ENCODE results near the gene VPS11.
"Not testable (repeated sequence)": the region's sequence is repeated elsewhere in the genome, so short reads cannot be mapped to it uniquely, and the experiment has no call there.

Gene VPS11

DNA sequence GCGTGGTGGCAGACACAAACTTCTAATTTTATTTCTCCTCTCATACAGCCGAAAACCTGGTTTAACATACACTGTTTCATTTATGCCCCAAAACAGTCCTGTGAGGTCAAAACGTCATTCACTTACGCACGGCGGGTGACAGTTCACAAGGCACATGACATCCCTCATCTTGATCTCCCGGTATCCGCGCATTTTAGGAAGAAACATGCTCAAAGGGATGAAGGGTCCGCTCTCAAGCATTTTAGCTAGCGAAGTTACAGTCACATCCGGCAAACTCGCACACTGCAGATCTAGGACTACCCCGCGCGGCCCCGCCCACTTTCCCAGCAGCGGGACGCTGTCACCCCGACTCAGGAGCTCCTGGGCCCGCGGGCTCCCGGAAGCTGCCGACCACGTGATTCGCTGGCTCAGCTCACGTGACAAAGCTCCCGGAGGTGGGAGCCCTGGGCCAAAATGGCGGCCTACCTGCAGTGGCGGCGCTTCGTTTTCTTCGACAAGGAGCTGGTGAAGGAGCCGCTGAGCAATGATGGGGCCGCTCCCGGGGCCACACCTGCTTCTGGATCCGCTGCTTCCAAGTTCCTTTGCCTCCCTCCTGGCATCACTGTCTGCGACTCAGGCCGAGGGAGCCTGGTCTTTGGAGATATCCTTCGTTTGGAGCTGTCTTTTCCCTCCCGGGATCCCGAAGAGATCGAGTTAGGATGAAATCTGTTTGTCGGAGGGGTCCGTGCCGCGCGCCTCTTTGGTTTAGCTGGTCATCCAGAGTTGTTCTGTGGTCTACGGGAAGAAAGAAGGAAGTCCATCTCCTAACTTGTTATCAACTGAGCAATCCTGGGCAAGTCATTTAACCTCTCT lies at the start of gene VPS11:
Gene VPS11 (plus strand): TSS at position 448 of the 852 bp plus-strand sequence. CDS start 6 bp downstream, at position 454.
- peak; percentile 57 for DNase-seq

DNA sequence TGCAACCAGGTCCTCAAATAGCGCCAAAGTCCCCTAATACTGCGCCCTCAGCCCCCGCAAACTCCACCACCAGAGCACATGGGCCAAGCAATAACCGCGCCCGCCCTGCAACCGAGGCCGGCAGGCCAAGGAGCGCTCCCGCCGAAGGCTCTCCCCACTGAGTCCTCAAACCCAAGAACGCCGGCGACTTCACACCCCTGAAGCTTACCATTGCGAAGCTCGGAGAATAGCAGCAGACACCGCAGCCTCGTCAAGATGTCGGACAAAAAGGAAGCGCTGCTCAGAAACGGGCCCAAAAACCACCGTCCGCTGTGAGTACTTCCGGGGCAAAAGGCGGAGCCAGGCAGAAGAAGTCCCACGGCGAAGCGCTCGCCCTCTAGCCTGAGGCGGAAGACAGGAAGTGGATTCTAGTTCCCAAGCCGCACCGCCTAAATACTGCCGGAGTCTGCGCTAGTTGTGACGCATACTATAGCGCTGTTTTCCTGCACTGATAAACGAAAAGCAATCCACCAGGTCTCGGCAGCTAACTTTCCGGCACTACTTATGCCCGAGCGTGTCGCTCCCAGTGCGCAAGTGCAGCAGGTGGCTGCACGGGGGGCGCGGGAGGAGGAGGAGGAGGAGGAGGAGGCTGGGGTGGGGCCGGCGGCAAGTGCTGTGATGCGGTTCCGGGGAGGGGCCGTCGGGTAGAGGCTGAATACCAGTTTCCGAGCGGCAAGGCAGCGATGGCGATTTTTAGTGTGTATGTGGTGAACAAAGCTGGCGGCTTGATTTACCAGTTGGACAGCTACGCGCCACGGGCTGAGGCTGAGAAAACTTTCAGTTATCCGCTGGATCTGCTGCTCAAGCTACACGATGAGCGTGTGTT lies 49.3 kb upstream of the VPS11 start, which contains the start of the genes RPS25 and TRAPPC4:
Gene RPS25 (minus strand): TSS at position 270 of the 865 bp plus-strand sequence. CDS start 59 bp downstream, at position 211.
Gene TRAPPC4 (plus strand): TSS at position 693 of the 865 bp plus-strand sequence. CDS start 30 bp downstream, at position 723.
- no peak for DNase-seq

DNA sequence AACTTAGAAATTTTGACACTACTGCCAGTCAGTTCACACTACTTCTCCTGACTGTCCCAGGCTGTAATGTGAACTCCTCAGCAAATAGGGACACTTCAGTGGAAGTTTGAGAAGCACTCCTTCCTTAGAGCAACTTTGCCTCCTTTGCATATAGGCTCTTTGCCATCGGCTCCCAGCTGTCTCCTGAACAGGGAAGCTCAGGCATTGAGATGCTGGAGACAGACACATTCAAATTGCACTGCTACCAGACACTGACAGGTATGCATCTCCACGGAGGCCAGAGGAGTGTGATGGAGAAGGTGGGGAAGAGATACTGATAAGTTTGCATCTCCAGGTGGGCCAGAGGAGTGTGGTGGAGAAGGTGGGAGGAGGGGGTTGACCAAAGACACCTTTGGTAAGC lies 47.6 kb upstream of the VPS11 start:
- DNase-seq: no peak

DNA sequence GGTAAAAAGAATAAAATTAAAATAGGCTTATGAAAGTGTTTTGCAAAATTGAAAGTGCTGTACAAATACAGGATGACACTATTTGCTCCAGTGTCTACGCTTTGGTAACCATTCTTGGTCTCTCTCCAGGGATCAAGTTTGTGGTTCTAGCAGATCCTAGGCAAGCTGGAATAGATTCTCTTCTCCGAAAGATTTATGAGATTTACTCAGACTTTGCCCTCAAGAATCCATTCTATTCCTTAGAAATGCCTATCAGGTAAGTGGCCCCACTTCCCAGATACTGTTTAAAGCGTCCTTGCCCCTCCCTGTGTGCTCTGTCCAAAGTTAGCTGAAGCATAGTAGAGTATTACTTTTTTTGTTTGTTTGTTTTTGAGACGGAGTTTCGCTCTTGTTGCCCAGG lies 46.0 kb upstream of the VPS11 start:
- DNase-seq: no peak

DNA sequence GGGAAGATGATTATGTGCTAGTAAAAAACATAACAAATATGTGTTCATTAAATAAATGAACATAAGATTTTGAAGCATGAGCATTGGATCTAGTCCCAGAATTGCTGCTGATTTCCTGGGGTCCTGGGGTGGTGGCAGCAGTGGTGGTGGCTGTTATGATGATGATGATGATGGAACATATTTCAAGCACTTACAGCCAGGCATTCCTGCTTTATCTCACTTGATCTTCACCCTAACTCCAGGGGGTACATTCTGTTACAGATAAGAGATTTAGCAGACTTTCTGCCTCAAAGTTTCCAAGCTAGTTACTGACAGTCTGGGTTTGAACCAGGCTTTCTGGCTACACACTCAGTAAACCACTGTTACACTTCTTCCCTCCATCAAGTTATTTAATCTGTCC lies 43.9 kb upstream of the VPS11 start:
- DNase-seq: no peak

DNA sequence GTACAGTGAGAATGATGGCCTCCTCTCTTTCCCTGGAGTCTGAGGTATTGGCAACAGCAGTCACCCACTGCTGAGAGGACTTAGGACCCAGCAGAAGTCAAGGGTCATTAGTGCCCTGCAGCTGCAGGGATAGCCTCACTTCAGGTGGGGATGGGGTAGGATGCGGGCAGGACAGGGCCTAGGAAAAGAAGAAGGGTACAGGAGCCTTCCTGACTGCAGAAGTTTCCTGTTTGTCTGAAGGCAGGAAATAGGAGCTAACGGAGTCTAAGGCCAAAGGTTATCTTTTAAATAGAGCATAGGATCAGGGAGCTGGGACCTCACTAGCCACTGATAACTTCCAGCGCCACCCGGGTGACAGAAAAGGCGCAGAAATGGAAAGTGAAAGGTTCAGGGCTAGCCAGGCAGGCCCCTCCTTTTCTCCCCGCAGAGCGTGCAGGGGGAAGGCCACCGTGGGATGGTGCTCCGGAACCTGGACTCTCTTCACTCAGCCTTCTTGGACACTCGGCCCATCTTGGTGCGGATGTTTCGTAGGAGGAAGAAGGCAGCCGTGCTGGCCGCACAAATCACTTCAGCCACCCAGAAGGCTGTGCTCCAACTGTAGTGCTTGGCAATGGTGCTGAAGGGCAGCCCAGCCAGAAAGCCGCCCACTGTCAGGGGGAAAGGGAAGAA lies 43.1 kb upstream of the VPS11 start:
- DNase-seq: no peak

DNA sequence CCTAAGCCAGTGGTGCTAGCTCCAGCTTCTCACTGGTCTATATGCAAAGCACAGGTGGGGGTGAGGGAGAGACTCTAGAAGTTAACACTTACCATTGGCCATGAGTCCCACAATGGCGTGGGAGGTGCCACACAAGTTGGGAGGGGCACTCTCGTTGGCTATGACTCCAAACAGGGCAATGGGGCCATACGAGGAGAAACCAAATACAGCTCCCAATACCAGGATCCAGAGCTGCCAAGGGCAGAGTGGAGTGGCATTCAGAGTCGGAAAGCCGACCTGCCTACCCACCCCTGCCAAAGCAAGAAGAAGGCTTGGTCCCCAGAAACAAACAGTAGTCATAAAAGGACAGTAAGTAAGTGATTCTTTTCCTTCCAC lies 42.5 kb upstream of the VPS11 start:
- no peak for DNase-seq

DNA sequence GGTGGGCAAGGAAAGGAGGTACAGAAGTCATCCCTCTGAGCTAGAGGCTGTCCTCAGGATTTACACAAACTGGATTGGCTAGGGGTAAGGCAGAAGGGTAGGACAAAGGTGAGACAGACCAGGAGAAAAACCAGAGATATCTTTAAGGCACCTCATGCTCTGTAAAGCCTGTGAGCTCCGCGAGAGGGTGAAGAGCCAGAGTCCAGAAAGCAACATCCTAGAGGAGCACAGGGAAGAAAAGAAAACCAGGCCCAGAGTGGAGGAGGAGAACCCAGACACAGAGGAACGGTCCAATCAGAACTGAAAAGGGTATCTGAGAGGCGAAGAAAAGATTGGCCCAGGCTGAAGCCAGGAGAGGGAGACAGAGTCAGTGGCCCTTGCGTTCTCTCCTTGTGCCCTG lies 42.1 kb upstream of the VPS11 start:
- no peak for DNase-seq

DNA sequence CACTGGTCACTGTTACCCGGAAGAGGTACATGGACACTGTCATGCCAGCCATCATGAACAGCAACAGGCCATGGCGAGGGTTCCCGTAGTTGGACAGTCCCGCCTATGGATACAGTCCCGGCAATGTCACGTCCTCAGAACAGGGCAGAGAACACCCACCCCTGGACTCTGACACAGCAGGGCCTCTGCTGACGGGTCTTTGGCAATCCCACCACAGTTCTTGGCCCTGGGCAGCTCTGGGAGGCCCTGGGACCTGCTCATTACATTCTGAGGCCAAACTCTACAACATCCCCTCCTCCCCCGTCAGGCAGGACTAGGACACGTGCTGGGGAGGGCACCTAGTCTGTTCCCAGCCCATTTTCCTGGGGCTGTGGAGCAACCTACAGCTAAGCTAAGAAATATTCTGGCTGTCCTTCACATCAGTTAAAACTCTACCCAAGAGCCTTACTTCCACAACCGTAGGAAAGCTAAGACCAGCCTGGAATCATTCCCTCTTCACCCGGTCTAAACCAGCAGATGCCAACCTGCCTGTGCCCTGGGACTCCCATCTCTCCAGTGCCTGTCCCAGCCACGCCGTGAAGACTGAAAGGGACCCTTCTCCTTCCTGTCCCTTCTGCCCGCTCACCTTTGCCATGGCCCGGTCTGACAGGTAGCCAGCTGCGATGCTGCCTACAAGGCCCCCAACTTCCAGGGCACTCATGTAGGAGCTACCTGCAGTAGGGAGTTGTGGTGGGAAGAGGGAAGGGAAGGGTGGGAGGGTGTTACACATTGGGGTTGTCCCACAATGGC lies 41.4 kb upstream of the VPS11 start:
- no peak for DNase-seq

DNA sequence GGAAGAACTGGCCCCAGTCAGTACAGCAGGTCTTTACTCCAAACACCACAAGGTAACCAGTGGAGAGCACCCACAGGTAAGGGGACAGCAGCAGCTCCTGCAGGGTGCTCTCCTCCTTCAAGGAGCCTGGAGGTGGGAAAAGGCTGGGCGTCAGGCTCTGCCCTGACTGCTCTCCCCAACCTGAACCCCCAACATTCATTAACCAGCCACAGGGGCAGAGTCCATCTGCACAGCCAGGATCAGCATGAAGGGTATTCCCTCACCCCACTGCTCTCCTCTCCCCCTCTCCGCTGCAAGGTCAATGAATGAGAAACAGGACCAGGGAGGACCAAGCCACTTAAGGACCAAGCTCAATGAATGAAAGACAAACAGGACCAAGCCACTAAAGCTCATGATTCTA lies 40.6 kb upstream of the VPS11 start:
- DNase-seq: no peak

DNA sequence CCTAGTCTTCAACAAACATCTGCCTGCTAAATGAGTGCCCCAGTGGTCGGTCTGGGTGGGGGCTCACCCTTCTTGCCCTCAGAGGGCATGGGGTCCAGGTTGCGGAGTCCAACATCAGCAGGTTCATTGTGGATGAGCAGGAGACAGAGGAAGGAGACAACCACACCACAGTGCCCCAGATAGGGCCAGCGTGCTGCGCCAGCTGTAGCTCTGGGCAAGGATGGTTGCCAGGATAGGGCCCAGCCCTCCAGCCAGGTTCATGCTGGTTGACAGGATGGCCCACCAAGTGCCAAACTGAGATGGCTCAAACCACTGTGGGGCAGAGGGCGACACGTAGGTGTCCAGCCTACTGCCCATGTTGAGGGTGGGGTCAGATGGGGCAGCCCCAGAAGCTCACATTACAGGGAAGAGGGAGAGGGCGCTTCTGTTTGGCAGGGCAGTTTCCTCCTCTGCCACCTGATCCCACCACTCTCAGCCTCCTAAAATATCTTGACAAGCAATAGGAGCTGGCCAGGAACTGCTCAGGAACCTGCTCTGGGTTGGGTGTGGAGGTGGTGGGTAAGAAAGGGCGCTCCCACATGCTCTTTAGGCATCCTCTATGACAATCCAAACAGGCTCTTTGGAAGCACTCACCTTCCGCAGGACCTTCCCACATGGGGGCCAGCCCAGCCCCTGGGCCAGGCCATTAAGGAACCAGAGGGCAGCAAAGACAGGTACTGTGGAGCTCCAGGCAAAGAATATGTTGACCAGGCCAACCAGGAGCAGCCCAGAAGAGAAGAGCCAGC lies 39.9 kb upstream of the VPS11 start:
- DNase-seq: no peak

DNA sequence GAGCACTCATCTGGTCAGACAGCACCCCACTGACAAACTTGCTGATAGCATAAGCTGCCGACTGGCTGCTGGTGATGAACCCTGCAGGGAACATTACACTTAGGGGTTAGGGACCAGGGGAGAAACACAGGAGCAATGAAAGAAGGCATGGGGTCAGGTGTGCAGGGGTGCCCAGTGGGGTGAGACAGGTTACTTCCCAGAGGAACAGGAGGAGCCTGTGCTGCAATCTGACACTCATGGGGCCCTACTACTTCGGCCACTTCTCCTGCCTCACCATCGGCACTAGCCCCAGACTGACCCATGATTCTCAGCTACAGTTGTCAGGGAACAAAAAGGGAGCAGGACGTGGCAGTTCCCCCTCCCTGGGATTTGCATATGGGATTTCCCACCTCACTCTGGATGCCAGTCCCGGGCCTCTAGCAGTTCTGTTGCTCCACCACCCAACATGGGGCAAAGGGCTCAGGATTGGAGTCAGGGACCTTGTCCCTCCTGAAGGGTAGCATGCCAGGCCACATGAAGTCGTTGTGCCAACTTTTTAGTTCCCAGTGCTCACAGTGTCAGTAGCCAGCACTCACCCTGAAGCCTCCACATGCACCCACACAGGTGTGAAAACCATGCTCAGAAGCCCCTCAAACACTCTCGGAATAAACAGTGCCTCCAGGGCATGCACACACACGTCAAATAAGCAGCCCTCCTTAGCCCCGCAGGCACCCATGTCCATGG lies 39.1 kb upstream of the VPS11 start:
- no peak for DNase-seq

DNA sequence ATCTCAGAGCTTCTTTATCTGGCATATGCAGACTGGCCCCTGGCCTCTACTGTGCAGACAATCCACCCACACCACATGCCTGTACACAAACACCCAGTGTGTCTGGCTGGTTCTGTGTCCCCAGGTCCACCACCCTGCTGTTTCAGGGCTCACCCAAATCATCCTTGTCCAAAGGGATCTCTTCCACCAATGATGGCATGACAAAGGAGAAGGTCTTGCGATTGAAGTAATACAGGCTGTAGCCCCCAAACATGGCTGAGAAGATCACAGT lies 38.6 kb upstream of the VPS11 start:
- no peak for DNase-seq

DNA sequence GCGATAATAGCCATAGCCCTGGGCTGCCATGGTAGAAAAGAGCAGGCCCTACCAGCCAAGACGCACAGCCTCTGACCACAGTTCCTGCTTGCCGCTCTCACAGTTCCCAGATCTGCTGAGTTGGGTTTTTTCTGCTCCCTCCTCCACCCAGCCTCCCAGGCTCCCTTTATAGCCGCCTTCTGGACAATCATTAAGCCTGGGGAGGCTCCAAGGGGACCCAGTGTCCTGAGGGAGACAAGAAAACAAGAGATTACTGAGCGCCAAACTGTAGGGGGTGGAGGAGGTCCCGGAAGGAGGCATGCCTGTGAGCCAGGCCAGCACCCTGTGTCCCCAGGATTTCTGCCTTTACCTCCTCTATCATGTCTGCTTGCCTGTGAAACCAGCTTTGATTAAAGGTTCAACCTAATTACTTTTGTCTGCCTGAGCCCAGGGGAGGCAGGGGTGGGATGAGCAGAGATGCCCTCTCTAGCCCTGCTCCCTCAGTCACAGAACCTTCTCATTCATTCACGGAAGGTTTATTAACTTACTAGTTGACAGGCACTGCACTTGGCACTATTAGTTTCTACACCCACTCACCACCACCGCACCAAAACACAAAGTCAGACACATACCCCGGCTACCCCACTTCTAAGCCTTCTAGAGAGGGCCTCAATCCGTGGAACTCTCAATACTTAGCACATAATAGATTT lies 38.1 kb upstream of the VPS11 start:
- DNase-seq: no peak

DNA sequence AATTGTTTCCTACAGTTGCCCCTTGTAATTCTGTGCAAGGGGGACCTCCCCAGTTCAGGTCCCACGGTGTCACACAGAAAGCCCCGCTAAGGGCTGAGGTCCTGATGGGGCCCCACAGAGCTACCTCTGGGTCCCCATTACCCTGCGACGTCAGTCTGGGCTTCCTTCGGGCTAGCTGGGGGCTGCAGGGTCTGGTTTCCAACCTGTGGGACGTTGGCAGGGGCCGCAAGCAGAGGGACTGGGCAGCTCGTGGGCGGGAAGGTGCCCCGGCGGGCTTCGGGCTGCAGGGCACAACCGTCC lies 37.6 kb upstream of the VPS11 start:
- DNase-seq: no peak

DNA sequence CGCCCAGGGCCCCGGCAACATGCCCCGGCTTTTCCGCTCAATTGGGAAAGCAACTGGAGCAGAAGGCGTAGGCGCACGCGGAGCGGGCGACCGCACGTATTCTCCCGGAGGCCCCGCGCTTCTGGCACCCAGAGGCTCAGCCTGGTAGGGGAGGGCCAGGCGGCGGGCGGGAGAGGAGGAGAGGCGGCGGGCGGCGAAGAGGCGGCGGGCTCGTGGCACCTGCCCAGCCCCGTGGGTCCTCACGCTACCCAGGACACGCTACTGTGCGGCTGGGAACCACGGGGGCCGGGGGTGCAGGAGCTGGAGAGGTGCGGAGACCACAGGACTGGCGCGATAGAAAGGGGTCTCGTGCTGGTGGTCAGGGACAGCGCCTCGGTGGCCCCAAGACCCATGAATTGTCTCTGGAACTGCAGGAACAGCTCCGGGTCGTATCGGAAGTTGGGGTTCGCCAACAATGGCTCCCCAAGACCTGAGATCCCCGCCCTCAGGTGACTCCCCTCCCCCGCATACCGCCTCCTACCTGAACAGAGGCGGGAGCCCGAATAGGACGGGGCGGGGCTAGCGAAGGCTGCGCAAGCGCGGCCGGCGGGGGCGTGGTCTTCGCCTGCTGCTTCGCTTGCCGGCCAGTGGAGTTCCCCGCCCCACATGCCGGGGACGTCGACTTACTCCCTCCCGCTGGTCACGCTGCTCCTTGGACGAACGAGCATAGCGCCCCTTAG lies 37.1 kb upstream of the VPS11 start, which contains the start of gene SLC37A4:
Gene SLC37A4 (minus strand): TSS at position 549 of the 719 bp plus-strand sequence.
- peak; percentile 57 for DNase-seq

DNA sequence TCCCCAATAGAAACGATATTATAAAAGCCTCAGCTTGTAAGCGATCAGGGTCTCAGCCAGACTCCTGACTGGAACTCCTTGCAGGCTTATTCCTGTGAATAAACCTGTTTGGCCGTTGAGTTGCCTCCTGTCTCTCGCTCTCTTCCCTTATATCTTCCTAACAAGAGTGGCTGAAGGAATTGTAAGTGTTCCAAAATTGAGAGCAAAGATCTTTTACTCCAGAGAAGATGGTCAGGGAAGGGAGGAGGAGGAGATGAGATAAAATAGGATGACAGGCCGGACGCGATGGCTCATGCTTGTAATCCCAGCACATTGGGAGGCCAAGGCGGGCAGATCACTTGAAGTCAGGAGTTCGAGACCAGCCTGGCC lies 35.7 kb upstream of the VPS11 start:
- no peak for DNase-seq

DNA sequence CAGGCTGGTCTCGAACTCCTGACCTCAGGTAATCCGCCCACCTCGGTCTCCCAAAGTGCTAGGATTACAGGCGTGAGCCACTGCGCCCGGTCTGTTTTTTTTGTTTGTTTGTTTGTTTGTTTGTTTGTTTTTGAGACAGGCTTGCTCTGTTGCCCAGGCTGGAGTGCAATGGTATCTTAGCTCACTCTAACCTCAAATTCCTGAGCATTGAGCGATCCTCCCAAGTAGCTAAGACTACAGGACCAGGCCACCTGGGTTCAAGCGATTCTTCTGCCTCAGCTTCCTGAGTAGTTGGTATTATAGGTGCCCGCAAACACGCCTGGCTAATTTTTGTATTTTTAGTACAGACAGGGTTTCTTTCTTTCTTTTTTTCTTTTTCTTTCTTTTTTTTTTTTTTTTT lies 34.2 kb upstream of the VPS11 start:
- DNase-seq: not testable (repeated sequence)

DNA sequence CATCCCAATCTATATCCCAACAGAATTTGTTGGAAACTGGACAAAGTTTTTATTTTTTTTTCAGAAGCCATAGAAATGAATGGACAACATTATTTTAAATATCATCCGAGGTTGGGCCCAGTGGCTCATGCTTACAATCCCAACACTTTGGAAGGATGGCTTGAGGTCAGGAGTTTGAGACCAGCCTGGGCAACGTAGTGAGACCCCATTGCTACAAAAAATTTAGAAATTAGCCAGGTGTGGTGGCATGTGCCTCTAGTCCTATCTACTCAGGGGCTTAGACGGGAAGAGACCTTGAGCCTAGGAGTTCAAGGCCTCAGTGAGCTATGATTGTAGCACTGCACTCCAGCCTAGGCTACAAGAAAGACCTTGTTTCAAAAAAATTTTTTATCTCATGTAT lies 32.8 kb upstream of the VPS11 start:
- no peak for DNase-seq

DNA sequence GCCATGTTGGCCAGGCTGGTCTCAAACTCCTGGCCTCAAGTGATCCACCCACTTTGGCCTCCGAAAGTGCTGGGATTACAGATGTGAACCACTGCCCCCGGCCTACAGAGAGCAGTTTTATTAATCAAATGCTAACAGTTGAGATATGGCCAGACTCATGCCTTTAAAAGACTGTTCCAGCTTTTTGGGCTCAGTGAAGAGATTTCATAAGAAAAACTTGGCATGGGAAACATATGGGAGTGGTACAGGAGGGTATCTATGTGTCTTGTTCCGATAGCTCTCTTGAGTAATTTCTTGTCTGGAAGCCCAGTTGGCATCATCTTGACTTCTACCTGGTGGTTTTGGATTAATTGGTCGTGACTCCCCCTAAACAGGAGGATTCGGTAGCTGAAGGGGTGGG lies 28.7 kb upstream of the VPS11 start:
- DNase-seq: no peak

Data from cortex of kidney (tissue), 1 donor.